ENCODE results near the gene PAK3. TPM values are rescaled to one million over a fixed set of nuclear protein-coding genes. Genes with fewer than 3 reads are reported as not detected.

The PAK3 gene
- 1 to 10 TPM in 3 of 4 donors, under 1 TPM in 1; 0.57 to 2.7 (median 1.8) TPM for total RNA-seq

DNA sequence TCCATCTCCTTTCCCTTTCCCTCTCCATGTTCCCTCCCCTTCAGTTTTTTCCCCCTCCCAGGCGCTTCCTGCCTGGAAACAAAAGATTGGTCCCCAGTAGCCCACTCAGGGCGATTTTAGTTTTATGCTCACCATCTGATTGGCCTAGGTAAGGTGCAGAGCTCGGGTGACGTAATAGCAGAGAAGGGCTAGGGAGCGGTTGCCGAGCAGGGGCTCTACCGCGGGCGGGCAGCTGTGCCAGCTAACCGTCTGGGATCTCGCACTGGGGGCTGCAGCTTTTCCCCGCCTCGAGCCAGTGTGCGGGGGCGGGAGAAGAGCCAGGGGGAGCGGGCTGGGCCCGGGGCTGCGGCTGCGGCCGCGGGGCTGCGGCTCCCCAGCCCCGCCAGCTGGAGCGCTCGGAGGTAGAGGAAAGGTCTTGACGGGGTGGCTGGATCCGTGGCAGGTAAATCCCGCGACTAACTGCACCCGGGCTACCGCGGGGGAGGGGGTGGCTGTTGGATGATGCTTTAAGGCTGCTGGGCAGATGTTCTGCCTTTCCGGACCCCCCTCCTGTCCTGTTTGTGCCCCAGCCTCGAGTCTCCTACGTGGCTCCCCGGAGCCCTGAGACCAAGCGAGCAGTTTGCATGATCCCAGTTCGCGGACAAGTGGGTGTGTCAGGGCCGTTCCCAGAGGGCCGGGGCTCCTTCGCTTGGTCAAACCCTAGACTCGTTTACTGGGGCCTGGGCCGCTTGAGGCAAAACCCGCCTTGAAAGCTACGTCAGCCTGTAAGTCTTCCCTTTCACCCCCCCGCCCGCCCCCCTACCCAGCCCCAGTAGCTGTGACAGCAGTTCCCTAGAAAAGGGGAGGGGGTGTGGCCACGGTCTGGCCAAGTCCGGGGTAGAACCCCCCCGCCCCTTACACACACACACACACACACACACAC is at the start of gene PAK3:
PAK3 (plus strand) TSS at position 218 of the 922 bp plus-strand sequence. CDS start 26,913 bp downstream, outside the sequence.
- TF ChIP-seq, protein P1, sequence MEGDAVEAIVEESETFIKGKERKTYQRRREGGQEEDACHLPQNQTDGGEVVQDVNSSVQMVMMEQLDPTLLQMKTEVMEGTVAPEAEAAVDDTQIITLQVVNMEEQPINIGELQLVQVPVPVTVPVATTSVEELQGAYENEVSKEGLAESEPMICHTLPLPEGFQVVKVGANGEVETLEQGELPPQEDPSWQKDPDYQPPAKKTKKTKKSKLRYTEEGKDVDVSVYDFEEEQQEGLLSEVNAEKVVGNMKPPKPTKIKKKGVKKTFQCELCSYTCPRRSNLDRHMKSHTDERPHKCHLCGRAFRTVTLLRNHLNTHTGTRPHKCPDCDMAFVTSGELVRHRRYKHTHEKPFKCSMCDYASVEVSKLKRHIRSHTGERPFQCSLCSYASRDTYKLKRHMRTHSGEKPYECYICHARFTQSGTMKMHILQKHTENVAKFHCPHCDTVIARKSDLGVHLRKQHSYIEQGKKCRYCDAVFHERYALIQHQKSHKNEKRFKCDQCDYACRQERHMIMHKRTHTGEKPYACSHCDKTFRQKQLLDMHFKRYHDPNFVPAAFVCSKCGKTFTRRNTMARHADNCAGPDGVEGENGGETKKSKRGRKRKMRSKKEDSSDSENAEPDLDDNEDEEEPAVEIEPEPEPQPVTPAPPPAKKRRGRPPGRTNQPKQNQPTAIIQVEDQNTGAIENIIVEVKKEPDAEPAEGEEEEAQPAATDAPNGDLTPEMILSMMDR (IDR thresholded peaks at IDR 0.05; ENCODE audit: low read depth): no peak

DNA sequence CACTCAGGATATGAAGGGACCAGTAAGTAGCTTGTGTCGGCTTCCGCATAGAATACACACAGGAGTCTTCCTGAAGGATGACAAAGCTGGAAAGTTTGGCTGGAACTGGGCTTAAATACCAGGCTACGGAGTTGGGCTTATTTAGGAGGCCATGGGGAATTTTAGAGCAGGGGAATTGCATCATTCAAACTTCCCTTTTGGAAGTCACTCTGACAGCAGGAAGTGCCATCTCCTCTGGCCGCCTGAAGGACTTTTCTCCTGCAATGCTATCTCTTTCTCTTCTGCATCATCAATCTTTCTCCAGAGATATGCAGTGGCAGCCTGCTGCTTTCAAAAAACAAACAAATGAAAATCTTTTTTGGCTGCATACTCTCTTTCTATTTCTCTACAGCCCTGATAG is 48.4 kb upstream of the PAK3 start:
- TF ChIP-seq, protein P1 (IDR thresholded peaks at IDR 0.05; ENCODE audit: low read depth): no peak

DNA sequence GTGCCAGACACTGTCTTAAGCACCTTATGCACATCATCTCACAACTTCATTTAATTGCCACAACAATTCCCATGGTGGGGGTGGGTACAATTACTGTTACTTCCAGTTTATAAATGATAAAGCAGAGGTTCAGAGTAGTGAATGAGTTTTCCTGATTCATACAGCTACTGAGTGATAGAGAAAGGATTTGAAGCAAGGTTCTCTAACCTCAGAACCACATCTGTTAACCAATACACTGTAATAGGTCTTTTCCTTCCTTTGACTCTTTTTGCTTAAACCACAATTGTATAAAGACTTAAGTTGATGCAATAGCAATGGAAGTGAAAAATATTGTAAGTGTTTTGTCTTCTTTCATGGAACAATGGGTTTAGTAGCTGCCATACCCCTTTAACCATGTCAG is 43.5 kb upstream of the PAK3 start:
- TF ChIP-seq, protein P1 (IDR thresholded peaks at IDR 0.05; ENCODE audit: low read depth): no peak

DNA sequence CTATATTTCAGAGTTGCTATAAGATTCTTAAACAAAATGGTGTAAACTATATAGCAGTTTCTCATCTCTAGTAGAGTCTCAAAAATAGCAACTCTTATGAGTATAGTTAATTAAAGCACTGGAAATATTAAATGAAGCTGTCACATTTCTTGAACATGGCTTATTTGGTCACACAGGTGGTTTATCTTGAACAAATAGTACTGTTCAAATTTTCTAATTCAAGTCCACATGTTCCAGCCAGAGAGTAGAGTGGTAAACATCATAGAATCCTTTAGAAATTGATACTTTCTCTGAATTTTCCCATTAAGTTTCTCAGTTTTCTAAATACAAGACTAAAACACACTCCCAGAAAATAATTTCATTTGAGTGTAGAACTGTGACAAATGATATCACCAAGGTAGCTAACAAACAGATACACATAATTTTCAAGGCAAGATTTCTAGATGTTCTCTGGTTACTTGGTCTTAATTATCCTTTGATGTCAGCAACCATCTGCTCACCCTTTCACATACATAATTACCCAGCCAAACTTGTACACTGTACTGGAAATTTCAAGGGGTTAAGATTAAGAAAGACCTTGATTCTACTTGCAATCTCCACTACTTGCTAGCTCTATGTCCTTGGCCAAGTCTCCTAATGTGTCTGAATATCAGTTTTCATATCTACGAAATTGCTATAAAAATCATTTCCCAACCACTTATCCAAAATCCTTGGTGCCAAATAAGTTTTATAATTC is 24.3 kb upstream of the PAK3 start:
- TF ChIP-seq, protein P1 (IDR thresholded peaks at IDR 0.05; ENCODE audit: low read depth): no peak

DNA sequence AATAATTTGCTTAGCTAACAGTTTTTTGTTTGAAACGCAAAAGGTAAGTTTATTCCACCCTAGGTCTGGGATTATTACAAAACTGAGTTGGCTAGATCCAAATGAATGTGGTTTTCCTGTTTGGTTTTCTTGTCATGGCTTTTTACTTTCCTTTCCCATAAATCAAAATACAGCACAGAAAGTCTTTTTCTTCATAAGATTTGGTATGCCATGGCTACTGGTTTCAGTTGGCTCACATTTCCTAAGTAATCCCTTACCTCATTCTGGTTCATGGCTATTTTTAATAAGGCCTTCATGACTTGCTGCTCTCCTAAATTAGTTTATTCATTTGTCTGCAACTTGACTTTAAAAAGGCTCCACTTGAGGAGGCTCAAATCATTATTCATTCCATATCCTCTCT is 12.9 kb upstream of the PAK3 start:
- TF ChIP-seq, protein P1 (IDR thresholded peaks at IDR 0.05; ENCODE audit: low read depth): no peak

DNA sequence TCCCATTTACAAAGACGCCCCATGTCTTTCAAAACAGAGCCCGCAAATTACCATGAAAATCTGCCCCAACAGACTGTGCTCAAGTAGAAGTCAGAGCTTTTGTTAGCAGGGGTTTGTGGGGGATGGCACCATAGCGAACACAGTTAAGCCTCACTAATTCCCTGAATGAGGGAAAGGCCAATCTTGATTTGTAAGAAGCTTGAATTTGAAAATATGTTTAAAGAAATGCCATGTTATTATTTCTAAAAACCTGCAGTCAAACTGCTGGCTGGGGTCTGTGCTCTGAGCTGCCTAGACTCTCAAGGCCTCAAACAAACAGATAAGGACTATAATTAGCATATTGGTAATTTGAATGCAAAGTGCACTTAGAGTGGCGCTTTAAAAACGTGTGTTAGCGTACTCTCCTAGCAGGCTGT is 9.4 kb upstream of the PAK3 start:
- TF ChIP-seq, protein P1 (IDR thresholded peaks at IDR 0.05; ENCODE audit: low read depth): no peak

DNA sequence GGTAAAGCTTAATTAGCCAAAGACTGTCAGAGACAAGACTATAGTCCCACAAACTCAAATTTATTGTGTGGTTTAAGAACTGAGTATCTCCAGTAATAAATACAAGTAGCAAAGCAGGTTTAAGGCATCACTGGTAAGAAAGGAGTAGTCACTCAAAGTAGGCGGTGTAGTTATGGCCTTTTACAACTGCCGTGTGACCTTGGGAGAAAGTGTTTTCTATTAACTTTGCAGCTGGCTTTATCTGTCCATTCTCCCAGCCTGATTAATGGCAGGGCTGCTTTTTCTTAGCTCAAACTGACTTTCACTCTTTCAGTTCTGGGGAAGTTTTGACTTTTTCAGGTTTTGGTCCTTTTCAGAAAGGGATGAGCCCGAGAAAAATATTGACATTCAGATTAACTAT is 7.4 kb upstream of the PAK3 start:
- TF ChIP-seq, protein P1 (IDR thresholded peaks at IDR 0.05; ENCODE audit: low read depth): no peak

Measured in subcutaneous adipose tissue (tissue), 4 donors.